GM18868 (cell line): Measurements from ENCODE around the gene NTF3.

ENCODE experiments used
- ATAC-seq: cut with Tn5 transposase; IDR thresholded peaks from one replicate; pipeline ENCODE4 v1.9.1; 2021; ENCODE audit warnings: mild to moderate bottlenecking, moderate library complexity; ENCODE audit not compliant: unreplicated experiment

The NTF3 gene

DNA sequence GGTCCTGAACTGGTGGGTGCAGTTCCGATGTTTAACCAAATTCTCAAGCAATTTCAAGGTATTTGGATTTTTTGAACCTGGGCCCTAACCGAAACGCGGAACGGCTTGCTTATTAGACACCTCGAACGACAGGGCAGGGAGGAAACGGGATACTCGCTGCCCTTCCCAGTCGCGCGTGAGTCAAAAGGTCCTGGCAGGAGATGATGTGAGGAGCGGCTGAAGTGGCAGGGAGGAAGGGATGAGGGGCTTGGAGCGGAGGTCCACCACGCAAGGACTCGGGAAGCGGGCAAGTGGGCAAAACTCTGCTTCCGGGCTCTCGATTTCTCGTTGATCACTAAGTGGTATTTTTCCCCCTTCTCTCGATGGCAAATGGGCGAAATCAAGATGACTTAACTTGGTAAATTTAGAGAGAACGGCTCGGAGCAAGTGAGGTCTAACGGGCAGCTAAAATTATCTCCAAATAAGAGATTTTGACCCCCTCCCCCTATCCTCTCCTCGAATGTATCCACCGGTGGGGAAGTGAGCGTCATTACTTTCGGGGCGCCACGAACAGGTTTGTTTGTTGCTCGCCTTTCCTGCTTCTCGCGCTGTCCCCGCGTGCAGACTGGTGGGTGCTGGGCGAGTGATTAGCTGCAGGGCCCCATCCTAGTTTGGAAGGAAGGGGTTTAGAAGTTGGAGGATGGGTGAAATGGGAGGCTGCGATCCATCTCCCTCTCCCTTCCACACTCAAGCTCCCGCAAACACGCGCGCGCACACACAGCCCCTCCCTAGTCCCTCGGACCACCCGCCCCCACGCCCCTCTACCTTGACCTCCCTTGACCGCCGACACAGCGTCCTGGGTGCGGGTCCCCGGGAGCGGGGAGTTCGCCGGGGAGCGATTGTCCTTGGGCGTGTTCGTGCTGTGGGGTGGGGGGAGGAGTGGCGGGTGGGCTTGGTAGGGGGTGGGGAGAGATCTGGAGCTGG lies 986 bp upstream of the NTF3 start:
- no peak for ATAC-seq

DNA sequence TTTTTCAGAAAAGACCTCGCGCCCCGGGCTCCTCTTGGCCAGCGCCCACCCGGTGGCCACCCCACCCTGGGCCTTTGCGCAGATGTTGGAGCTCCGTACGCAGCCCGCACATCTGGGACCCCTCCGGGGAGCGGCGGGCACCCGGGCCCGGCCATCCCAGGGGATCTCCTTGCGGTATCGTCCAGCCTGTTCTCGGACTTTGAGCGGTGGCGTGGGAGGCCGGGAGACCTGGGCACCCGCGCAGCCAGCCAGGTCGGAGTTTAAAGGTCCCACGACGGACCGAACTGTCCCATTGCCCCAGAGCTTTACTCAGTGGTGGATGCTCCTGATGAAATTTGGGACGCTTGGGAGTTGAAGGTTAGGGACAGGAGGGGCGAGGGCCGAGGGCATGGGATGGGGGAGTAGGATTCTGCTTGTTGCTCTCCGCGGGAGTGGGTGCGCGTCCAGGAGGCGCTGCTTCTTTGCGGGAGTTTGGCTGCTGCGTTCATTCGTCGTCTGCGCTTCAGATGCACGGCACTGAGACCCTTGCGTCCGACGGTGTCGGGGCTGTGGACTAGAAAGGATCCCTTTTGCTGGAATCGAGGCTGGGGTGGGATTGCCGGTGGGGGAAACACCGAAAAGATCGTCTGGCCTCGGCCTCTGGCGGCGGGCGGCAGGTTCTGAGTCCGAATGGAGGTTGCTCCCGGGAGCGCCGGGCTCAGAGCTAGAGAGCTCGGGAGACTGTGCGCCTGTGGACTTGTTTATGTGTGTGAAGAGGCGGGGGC lies 1.4 kb downstream of the NTF3 start:
- no peak for ATAC-seq

DNA sequence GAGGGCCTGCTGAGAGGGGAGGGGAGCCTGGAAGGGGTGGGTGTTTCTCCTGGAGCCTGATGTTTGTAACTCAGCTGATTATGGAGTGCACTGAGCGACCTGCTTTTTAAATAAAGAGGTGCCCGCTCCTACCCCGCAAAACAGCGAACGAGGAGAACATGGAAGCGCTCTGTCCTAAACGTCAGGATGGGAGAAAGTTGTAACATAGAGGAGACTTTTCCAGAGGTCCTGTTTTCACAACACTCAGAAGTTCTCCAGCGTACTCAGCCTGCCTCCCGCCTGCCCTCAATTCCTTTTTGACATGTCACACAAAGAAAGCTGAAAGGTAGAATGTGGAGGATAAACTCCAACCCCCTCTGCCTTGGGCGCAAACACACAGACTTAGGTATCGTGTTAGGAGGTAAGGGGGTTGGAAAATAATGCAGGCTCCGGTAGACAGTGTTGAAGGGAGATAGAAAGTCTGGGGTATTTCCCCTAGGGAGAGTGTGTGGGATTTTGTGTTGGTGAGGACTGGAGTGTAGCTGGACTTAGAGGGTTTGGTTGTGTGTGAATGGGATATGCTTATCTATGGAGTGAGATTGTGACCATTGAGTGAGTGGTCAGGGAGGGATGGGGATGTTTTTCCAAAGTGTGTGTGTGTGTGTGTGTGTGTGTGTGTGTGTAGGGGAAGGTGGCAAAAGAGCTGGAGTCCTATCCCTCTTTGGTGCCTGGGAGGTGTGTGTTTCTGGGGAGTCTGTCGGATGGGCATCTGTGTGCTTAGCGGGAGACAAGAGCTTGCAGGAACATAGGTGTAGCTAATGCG lies 2.1 kb downstream of the NTF3 start:
- no peak for ATAC-seq

DNA sequence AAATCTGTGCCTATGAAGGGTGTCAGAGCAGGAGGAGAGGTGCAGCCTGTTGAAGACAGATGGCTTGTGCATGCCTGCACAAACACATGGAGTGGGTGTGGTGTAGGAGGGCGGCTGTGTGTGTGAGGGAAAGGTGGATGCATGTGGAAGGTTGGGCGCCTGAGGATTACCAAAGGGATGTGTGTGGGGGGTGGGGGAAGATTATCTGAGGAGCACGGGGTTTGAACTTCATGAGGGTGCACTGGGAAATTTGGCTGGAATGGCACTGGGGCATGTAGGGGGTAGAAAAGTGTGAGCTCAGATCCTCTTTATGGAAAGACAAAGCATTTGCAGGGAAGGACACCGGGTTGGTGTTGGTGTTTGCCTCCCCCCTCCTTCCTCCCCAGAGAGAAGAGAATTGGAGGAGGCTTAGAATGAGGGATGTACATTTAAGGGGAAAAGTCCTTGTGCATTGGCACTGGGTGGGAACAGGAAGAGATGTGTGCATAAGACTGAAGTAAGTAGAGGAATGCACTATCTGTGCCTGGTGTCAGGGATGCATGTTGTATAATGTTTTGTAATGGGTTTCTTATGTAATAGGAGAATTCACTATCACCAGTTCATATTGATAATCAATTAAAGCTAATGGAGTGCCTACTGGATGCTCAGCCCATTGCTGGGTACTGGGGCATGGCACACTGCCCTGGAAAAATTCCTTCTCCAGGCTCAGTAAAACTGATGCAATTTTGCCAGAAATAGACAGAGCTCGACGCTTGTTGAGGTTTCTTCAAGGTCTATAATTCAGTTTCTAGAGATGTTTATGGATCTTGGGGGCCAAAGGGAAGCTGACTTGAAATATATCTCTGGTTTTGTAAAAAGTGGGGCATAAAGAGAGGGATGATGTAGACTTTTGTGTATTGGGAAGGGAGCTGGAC lies 3.0 kb downstream of the NTF3 start:
- ATAC-seq, result no peak

DNA sequence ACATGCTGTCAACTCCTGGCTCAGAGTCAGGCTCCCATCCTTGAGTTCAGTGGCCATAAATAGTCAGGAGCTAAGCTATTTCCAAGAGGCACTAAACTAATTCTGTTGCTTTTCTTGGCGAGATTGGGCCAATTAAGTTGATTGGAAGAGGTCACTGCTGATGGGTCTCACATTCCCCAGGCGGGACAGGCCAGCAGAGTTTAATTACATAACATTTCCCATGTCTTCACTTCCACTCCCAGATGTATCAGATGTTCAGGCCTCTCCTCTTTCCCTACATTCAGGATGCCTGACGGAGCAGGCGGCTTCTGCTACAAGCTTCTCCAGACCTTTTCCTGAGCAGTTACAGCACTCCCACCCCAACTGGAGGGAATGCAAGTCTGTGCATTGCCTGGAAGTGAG lies 5.3 kb downstream of the NTF3 start:
- no peak for ATAC-seq

DNA sequence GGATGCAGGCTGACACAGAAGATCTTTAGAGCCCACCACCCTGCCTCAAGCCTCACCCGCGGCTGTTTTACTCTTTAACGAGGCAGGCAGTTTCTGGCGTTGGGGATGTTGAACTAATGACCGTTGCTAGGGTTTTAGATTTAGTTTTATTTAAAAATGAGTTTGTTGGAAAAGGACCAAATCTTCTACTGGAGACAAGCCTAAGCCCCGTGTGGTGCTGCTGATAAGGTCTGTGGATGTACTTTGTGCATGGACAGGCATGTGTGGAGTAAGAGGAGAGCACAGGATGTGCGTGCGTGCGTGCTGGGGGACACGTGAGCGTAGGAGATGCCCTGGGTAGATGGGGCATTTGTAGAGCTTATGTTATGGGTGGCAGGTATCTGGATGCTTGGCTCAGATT lies 5.7 kb downstream of the NTF3 start:
- ATAC-seq, result no peak

DNA sequence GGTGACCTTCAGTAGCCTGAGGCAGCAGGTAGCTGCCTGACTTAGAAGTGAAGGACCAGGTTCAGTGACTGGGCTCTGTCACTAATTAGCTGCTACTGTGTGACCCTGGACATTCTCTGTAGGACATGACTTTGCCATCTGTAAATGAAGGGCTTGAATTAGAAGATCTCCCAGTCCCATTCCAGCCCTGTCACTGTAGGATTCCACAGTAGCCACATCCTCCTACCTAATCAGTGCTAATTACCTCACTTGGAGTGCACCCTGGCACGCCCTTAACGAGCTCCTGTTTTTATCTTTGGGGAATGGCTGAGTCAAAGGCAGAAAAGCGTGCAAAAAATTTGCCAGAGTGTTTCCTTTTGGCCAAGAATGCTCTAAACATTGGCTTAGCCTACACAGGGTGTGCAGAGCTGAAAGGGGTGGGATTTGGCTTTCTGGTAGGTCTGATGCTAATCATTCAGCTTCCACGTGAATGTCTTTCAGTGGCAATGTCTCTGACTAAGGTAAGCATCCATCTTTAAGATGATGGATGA lies 6.8 kb downstream of the NTF3 start:
- no peak for ATAC-seq

DNA sequence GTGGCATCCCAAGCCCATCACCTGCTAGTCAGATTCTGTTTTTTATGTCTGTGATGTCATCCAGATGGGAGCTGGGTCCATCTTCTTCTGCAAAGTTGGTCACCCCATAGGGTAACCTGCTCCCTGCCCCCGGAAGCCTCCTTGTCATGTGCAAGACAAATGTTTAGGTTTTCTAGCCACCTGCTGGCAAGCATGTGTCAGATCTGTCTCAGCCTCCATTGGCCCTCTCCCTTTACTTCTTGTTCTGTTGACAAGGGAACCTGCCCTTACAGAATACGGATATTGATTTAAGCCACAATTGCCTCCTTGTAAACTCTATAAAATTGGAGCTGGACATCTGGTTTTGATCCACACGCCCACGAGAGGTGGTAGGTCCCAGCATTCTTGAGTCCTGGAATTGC lies 7.5 kb downstream of the NTF3 start:
- ATAC-seq, result no peak

DNA sequence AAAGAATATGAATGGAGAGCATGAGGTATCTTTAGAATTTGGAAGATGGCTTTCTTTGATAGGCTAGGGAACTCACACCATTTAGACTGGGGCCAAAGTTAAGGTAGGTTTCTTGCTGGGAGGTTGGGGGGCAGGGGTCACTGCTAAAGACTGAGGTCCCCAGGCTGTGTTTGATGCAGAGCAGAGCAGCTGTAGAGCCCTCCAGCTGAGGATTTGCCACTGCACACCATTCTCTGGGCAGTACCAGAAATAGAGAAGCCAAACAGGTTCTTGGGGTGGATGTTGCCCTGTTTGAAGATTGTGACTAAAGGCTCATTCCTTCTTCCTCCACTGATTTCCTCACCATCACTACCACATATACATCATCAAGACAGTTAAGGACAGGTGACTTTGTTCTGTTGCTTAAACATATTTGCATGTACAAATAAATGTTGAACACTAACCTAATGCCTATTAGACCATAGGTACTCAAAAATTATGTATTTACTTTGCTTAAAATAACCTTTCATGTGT lies 7.9 kb downstream of the NTF3 start:
- no peak for ATAC-seq

DNA sequence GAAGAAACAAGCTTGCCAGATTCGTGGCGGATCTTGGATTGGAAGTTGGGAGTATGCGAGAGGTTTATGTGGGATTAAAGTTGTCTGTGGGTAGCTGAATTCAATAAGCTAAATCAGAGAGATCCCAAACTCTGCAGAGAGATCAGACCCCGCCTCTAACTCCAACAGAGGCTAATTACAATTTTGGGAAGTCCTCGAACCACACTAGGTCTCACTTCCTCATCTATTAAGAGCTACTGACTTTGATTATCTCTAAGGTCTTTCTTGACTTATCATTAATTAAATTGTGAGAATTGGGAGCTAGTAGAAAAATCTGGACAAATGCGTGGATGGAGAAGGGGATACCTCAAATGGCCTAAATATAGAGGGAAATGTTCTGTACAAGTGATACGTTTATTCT lies 9.1 kb downstream of the NTF3 start:
- no peak for ATAC-seq

DNA sequence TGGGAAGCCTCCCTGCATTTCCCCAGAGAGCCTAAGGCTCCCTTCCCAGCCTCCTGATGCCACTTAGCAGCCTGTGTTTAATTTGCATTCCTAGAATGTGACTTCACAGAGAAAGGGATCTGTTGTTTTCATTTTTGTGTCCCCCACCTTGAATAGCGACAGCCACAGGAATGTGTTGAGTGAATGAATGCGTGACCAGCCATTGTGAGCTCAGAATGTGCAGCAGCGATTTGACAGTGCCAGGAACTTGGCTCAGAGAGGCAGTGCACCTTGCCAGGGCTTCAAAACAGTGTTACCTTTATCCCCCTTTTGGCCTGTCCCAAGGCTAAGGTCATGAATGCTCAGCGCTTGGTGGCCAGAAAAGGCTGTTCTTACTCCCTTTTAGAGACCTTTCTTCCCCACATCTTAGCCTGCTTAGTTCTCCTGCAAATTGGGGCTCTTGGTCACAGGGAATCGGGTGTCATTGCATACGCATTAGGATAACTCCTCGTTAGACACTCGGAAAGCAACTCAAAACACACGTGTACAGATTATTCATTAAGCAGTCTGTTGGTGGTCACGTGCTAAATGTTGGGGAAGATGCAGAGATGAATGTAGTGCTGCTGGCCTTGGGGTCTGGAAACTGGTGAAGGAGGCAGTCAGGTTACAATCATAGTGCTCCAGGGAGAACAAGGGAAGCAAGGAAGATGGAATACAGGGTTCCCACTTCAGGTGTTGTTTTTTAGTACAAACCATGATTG lies 9.8 kb downstream of the NTF3 start:
- ATAC-seq, result no peak

DNA sequence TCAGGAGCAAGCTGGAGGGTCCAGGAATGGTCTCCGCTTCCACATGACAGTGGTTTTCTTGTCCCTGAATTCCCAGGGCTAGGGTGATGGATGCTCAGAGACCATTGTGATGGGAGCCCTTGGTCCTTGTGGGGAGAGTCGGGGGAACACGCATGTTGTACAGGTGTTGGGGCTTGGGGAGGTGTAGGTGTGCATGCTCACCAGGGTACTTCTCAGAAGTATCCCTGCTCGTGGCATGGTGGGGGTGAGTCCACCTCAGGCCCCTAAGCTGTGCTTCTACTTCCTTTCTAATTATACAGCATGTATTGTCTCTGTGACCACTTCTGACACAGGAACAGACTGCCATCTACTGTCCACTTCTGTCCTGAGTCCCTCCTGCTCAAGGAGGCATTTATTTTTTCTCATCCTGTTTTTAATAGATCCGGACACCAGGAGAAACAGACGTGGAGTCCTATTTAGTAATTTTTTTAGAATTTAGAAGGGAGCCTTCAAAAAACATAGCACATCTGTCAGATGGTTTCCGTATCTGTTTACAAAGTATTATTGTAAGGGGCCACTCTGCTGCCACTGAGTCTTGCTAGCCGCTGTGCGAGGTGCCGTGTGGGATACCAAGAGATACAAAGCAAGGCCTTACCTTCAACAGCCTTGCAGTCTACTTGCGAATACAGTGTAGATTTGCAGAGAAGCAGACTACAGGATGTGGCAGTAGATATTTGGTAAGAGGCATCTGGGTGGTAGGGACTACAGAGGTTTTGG lies 10.5 kb downstream of the NTF3 start:
- no peak for ATAC-seq

DNA sequence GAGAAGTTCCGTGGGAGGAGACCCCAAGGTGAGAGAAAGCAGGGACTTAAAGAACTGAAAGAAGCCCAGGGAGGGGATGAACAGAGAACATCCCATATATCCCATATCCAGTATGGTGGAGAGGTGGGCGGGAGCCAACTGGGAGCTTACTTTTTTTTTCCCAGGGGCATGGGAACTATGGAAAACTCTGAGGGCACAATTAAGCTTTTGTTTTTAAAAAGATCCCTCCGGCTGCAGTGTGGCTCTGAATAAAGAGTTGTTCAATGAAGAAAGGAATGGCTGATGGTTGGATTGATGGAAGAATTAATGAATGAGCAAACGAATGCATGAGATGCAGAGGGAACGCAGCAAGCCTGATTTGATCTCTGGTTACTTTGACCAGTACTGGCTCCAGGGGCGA lies 12.6 kb downstream of the NTF3 start:
- ATAC-seq, result no peak

DNA sequence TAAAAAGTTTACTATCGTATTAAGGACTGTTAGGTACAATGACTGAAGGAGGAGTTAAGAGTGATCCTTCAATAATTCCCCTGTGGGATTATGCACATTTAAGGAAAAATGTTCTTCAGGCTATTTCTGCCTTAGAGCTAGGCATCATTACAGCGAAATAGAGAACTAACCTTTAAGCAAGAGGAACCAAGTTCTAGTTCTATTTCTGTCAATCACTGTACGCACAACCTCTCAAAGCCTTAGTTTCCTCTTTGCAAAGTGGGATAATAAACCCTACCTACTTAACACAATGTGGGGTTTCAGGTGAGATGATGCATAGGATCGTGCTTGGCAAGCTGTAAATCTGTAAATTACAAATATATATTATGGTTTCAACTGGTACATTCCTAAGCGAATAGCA lies 15.4 kb downstream of the NTF3 start:
- ATAC-seq, result no peak

DNA sequence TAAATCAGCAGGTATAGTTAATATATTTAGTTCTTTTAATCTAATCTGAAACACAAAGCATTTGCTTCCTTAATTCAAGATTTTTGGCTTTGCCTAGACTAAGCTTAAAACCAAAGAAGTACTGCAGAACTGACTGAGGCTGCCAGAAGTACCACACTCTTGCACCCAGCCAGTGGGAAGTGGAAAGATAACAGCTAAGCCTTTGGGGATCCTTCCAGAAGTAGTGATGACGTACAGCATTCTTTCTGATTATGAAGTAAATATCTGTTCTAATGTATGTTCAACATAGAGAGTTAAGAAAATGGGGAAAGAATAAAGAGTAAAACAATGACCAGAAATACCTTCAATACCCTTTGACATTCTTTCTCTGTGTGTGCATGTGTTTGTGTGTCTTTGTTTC lies 19.3 kb downstream of the NTF3 start:
- ATAC-seq, result no peak

DNA sequence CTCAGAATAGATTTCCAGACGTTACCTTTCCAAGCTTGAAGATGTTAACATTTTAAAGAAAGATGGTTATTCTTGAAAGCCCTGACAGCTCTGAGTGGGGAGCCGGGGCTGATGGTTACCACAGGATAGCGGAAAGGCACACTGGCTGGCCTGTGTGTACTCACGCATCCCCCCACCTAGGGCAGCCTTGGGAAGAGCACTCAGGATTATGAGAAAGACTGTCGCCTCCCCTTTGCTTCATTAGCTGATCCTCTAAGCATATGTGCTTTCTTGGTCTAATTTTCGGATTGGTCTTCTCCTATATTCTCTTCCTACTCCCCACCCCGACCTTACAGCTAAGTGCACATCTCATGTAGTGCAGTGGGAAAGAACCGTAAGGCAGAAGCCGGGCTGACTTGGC lies 20.7 kb downstream of the NTF3 start:
- no peak for ATAC-seq

DNA sequence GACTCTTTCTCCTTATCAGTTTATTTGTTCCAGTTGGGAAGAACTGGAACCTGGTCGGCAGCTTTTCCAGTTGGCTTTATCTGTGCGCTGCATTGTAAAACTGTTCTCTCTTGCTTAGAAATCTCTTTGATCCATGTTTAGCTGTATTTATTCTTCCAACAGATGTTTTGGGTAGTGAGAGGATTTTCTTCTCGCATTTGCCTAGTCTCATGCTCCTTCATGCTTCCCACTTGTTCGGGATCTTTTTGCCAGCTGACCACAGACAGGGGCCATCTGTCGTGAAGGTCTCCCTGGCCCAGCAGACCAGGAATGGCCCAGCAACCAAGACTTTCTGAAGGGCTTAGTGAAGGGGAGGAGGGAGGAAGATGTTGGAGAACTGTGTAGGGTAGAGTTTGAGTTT lies 21.6 kb downstream of the NTF3 start:
- ATAC-seq, result no peak

DNA sequence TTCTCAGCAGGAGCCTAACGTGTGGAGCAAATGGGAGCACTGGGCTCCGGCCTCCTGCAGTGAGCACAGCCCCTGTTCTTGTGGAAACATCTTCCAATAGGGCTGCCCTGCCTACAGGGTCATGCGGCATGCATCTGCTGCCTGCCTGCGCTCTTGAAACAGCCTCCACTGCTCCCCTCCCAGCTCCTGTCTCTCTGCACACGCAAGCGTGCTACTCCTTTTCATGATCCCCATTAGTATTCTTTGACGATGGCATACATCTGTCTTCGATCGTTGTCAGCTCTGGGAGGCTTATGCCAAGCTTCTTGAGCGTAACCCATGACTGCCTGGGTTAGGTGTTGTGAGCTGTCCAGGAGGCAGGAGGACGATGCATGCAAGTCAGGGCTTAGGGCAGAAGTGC lies 23.1 kb downstream of the NTF3 start:
- no peak for ATAC-seq
